Body of pancreas (tissue), 4 donors: ENCODE measurements around the gene NID2. TPM values are rescaled to one million over a fixed set of nuclear protein-coding genes. Genes with fewer than 3 reads are reported as not detected.

ENCODE experiments used
- ATAC-seq: fragments of 150-250 bp; one replicate; pipeline ENCODE4 v1.9.1; 2016
- DNase-seq, 4 donors: peaks; one replicate each; pipeline ENCODE4 v3.0.0-alpha.2; 2019
- H3K27ac ChIP-seq, 4 donors: fragments of 200-600 bp; sonication (generic); 1 replicate in 3 of 4; 2 replicates in 1 of 4; pipeline versions ENCODE4 v1.5.1 to v1.6.1; 2016 to 2019; ENCODE audit warnings: mild to moderate bottlenecking in 1 of 4, mixed read lengths in 1 of 4, moderate library complexity in 1 of 4
- H3K27me3 ChIP-seq, 2 donors: fragments of 200-600 bp; sonication (generic); one replicate each; pipeline ENCODE4 v1.6.0; 2016; ENCODE audit warnings: mild to moderate bottlenecking in 1 of 2
- H3K36me3 ChIP-seq, 2 donors: fragments of 200-600 bp; sonication (generic); replicated peaks in 1 of 2; 2 replicates each; pipeline ENCODE4 v1.5.1; 2016; ENCODE audit warnings: low read depth in 2 of 2; ENCODE audit not compliant: insufficient read depth in 1 of 2
- H3K4me1 ChIP-seq: fragments of 200-600 bp; sonication (generic); one replicate; pipeline ENCODE4 v1.6.0; 2016
- H3K4me3 ChIP-seq, 2 donors: fragments of 200-600 bp; sonication (generic); 1 replicate in 1 of 2; 2 replicates in 1 of 2; pipeline ENCODE4 v1.5.1; 2016 to 2019
- H3K9me3 ChIP-seq, 3 donors: fragments of 200-600 bp; sonication (generic); 1 replicate in 2 of 3; 2 replicates in 1 of 3; pipeline ENCODE4 v1.5.1; 2016
- POLR2A ChIP-seq, 3 donors: fragments of 450-650 bp; IDR thresholded peaks; one replicate each; pipeline ENCODE4 v1.6.1; 2016; ENCODE audit warnings: antibody characterized with exemption in 3 of 3, mild to moderate bottlenecking in 2 of 3
- WGBS, 2 donors: methylation state at CpG; one replicate each; pipeline ENCODE4 v1.1.5; 2017; 5-methylcytosine and 5-hydroxymethylcytosine counted together
- intact Hi-C: fragments of 100-400 bp; cut with DNase I; formaldehyde crosslinking; loops from one replicate; pipeline ENCODE4 v1.15.1; 2023
- total RNA-seq, 2 donors: library from RNA; depleted of rRNA; stranded (reverse); fragments of >200 nt; gene quantifications; one replicate each; pipeline ENCODE4 v1.1.0, GENCODE V29; 2016
- TF ChIP-seq, protein P1 (sequence below), 7 experiments: fragments of 450-650 bp in 4 of 7; fragments of 200-600 bp in 3 of 7; sonication (generic) in 3 of 7; IDR thresholded peaks; one replicate each; pipeline ENCODE4 v1.5.1; 2016 to 2019; ENCODE audit warnings: antibody characterized with exemption in 7 of 7

The NID2 gene
- total RNA-seq, 2 donors from 2014 or later: 34.6 to 37.6 TPM

DNA sequence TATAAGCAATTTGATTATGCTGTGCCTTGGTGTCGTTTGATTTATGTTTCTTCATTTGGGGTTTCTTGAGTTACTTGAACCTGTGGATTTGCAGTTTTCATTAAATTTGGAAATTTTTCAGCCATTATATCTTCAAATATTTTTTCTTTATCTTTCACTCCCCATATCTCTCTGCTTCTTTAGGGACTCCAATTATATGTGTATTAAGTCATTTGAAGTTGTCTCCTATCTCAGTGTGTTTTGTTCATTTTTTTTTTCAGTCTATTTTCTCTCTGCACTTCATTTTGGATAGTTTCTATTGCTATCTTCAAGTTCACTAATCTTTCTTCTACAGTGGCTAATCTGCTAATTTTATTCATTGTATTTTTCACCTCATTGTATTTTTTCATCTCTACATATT is 108.9 kb downstream of the NID2 start:
- ATAC-seq (no peak), DNase-seq (no peak)
- H3K4me3 ChIP-seq: no peak overlapping the region
- H3K9me3 ChIP-seq: no peaks in the 10 kb centered on the region
- no peak overlapping the region for H3K27ac ChIP-seq
- H3K36me3 ChIP-seq: no peaks in the 10 kb centered on the region
- TF ChIP-seq POLR2A (IDR thresholded peaks at IDR 0.05): no peak
- TF ChIP-seq, protein P1, sequence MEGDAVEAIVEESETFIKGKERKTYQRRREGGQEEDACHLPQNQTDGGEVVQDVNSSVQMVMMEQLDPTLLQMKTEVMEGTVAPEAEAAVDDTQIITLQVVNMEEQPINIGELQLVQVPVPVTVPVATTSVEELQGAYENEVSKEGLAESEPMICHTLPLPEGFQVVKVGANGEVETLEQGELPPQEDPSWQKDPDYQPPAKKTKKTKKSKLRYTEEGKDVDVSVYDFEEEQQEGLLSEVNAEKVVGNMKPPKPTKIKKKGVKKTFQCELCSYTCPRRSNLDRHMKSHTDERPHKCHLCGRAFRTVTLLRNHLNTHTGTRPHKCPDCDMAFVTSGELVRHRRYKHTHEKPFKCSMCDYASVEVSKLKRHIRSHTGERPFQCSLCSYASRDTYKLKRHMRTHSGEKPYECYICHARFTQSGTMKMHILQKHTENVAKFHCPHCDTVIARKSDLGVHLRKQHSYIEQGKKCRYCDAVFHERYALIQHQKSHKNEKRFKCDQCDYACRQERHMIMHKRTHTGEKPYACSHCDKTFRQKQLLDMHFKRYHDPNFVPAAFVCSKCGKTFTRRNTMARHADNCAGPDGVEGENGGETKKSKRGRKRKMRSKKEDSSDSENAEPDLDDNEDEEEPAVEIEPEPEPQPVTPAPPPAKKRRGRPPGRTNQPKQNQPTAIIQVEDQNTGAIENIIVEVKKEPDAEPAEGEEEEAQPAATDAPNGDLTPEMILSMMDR (IDR thresholded peaks at IDR 0.05): no peak
- intact Hi-C loops: no loop called here
- WGBS, 2 donors: 58 to 73% methylated on average over 1 of the region's 1 CpG
- no peaks in the 10 kb centered on the region for H3K4me1 ChIP-seq
- no peaks in the 10 kb centered on the region for H3K27me3 ChIP-seq

DNA sequence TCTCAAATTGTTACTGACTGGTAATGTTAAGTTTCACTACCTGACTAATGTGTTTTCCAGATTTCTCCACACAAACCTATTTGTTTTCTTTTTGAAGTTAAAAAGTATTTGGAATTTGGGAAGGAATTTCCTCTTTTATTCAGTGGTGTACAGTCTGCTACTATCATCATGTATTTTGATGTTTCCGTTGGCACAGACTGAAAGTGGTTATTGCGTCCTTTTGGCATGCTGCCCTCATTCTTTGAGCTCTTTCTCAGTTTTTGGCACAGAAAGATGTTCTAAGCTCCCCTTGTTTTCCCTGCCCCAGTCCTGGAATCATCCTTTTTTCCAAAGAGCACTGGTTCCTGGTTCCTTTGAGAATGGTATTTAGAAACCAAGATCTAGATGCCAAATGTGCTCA is 110.9 kb downstream of the NID2 start:
- H3K36me3 ChIP-seq: no peaks in the 10 kb centered on the region

More for the DNA sequence above, 110.9 kb downstream of the NID2 start:
- H3K4me3 ChIP-seq: no peak overlapping the region
- no peaks in the 10 kb centered on the region for H3K9me3 ChIP-seq
- ATAC-seq: no peak
- no peak overlapping the region for H3K27ac ChIP-seq
- 57 to 65% methylated on average over 2 of the region's 2 CpGs for WGBS, 2 donors
- TF ChIP-seq, protein P1 (IDR thresholded peaks at IDR 0.05): no peak
- TF ChIP-seq POLR2A (IDR thresholded peaks at IDR 0.05): no peak
- intact Hi-C loops: no loop called here
- no peaks in the 10 kb centered on the region for H3K4me1 ChIP-seq
- no peak for DNase-seq
- H3K27me3 ChIP-seq: no peaks in the 10 kb centered on the region

Other genes with a start within 250 kb of the NID2 start
- gene GNG2, start 208.4 kb downstream of the NID2 start, total RNA-seq: 1 to 10 TPM; 6.2 to 6.6 TPM
- 10 to 100 TPM; 15.2 to 40.7 TPM for gene RTRAF, start 79.5 kb downstream of the NID2 start, total RNA-seq
- gene PTGDR, start 198.6 kb upstream of the NID2 start, total RNA-seq: under 1 TPM in 1 of 2 donors, not detected in 1; 0.26 TPM
- gene PTGER2, start 245.3 kb upstream of the NID2 start, total RNA-seq: 1 to 10 TPM in 1 of 2 donors, not detected in 1; 2.3 TPM